Bronchial epithelial cell (primary cell): ENCODE results near the gene SLC27A3. TPM values are rescaled to one million over a fixed set of nuclear protein-coding genes. Genes with fewer than 3 reads are reported as not detected.
"Not testable (repeated sequence)": the region's sequence is repeated elsewhere in the genome, so short reads cannot be mapped to it uniquely, and the experiment has no call there.

Experiments used
- DNase-seq: peaks from one replicate; pipeline ENCODE4 v3.0.0-alpha.2; 2010; ENCODE audit warnings: low read depth
- FAIRE-seq: peaks from 2 replicates; lab custom pipeline; 2011; peaks lifted over from hg19 to GRCh38; lab: Jason Lieb, UNC
- H3K27me3 ChIP-seq: 2 replicates; pipeline ENCODE4 v1.5.1; 2011; ENCODE audit warnings: low read length; ENCODE audit not compliant: control insufficient read depth, insufficient read depth
- H3K36me3 ChIP-seq: 2 replicates; pipeline ENCODE4 v1.5.1; 2011; ENCODE audit warnings: low read length; ENCODE audit not compliant: control insufficient read depth, insufficient read depth
- H3K4me3 ChIP-seq: 2 replicates; pipeline ENCODE4 v1.5.1; 2011; ENCODE audit warnings: mild to moderate bottlenecking, low read depth, low read length, control low read depth
- total RNA-seq: library from RNA; depleted of rRNA; stranded (reverse); fragments of >200 nt; gene quantifications from 2 replicates; pipeline ENCODE4 v1.2.1, GENCODE V29; 2014
- TF ChIP-seq, protein P1 (sequence below): IDR thresholded peaks from 2 replicates; pipeline ENCODE4 v1.5.1; 2011; ENCODE audit warnings: mild to moderate bottlenecking, moderate library complexity, low read length, control low read depth, inconsistent platforms; ENCODE audit not compliant: insufficient read depth, severe bottlenecking

SLC27A3 gene
- total RNA-seq, 1 donor from 2014 or later, result 7.4 TPM

DNA sequence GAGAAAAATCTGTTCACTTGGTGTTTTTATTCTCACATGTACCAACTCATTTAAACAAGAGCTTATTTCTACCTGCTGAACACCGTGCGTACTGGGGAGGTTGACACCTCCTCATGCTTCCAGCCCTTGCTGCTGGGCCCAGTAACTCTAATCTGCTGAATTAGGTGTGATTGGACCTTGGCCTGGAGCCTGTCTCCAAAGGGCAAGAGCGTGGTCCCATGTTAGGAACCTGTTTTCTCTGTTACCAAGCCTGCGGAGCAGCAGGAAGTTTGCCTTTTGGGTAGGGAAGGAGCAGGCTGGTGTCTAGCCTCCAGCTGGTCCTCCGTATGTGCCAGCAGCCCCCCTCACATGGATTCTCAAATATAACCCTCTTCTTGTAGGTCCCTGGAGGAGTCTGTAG, 10.9 kb upstream of the SLC27A3 start:
- TF ChIP-seq, protein P1, sequence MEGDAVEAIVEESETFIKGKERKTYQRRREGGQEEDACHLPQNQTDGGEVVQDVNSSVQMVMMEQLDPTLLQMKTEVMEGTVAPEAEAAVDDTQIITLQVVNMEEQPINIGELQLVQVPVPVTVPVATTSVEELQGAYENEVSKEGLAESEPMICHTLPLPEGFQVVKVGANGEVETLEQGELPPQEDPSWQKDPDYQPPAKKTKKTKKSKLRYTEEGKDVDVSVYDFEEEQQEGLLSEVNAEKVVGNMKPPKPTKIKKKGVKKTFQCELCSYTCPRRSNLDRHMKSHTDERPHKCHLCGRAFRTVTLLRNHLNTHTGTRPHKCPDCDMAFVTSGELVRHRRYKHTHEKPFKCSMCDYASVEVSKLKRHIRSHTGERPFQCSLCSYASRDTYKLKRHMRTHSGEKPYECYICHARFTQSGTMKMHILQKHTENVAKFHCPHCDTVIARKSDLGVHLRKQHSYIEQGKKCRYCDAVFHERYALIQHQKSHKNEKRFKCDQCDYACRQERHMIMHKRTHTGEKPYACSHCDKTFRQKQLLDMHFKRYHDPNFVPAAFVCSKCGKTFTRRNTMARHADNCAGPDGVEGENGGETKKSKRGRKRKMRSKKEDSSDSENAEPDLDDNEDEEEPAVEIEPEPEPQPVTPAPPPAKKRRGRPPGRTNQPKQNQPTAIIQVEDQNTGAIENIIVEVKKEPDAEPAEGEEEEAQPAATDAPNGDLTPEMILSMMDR, result no peak
- H3K27me3 ChIP-seq, result no peaks in the 10 kb centered on the region
- H3K4me3 ChIP-seq, result no peak overlapping the region
- peaks cover 28% of the 10 kb centered on the region for H3K36me3 ChIP-seq
- no peak for DNase-seq
- no peak for FAIRE-seq

DNA sequence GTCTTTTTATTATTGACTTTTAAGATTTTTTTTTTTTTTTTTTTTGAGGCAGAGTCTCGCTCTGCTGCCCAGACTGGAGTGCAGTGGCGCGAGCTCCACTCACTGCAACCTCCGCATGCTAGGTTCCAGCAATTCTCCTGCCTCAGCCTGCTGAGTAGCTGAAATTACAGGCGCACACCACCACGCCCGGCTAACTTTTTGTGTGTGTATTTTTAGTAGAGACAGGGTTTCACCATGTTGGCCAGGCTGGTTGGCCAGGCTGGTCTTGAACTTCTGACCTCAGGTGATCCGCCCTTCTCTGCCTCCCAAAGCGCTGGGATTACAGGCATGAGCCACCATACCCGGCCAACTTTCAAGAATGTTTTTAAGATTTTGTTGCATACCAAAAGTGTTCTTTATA, 8.5 kb upstream of the SLC27A3 start:
- DNase-seq, H3K4me3 ChIP-seq, FAIRE-seq, H3K27me3 ChIP-seq: not testable (repeated sequence)
- peaks cover 29% of the 10 kb centered on the region for H3K36me3 ChIP-seq

DNA sequence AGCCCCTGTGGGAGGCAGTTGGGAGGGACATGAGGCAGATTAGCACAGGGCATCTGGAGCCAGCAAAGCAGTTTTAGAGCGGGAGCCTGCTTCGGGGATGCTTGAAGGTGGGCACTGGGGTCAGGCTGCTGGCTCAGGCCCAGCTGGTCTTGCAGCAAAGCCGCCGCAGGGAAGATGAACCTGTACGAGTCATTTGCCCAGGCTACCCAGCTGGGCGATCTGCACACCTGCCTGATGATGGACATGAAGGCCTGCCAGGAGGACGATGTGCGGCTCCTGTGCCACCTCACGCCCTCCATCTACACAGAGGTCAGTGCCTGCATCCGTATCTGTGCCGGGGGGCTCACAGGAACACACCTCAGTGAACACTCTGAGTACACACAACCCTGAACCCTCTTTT, 7.7 kb upstream of the SLC27A3 start:
- Histone ChIP-seq H3K4me3 (no peak overlapping the region), H3K36me3 (peaks cover 30% of the 10 kb centered on the region), H3K27me3 (no peaks in the 10 kb centered on the region)
- TF ChIP-seq, protein P1, result no peak
- FAIRE-seq, result no peak
- no peak for DNase-seq

- Histone ChIP-seq H3K4me3 (no peak overlapping the region), H3K36me3 (peaks cover 26% of the 10 kb centered on the region), H3K27me3 (no peaks in the 10 kb centered on the region)
- FAIRE-seq, result no peak
- TF ChIP-seq, protein P1, result no peak
- no peak for DNase-seq
Observed at GRCh38 chr1:153768316-153769181, 6.7 kb upstream of the SLC27A3 start.

- DNase-seq, result no peak
- no peak for FAIRE-seq
- Histone ChIP-seq H3K4me3 (no peak overlapping the region), H3K36me3 (peaks cover 26% of the 10 kb centered on the region), H3K27me3 (no peaks in the 10 kb centered on the region)
- TF ChIP-seq, protein P1, result no peak
Observed at GRCh38 chr1:153769221-153769620, 6.0 kb upstream of the SLC27A3 start.

GRCh38 chr1:153770797-153771196, 4.4 kb upstream of the SLC27A3 start:
- no peak for FAIRE-seq
- no peak for DNase-seq
- no peaks in the 10 kb centered on the region for H3K27me3 ChIP-seq
- no peak overlapping the region for H3K4me3 ChIP-seq
- TF ChIP-seq, protein P1, result no peak
- H3K36me3 ChIP-seq, result peaks cover 22% of the 10 kb centered on the region
